Measurements from ENCODE around the gene CHAMP1. TPM values are rescaled to one million over a fixed set of nuclear protein-coding genes. Genes with fewer than 3 reads are reported as not detected.

CHAMP1 gene
- total and polyA plus RNA-seq, 2 donors (not counting 3 experiments of a cell fraction or from before 2014, with no cell fraction given): 19.2 to 24.1 TPM

GRCh38 chr13:114266241-114266640 lies 48.1 kb upstream of the CHAMP1 start:
- Histone ChIP-seq H3K4me2 (ENCODE audit: insufficient read depth, low read length) (no peak overlapping the region), H3K9ac (replicated peaks; ENCODE audit: extremely low read depth, insufficient read depth, low read length) (no peak overlapping the region), H3K36me3 (ENCODE audit: control insufficient read depth in 2 of 2, extremely low read depth in 1 of 2, insufficient read depth in 2 of 2, low read length in 2 of 2) (peaks cover 29 to 30% of the 10 kb centered on the region in 2 experiments), H3K4me3 (replicated peaks in 1 of 3; ENCODE audit: insufficient read depth in 1 of 3, low read depth in 1 of 3, low read length in 3 of 3) (no peak overlapping the region), H3K79me2 (ENCODE audit: control insufficient read depth, insufficient read depth, low read length) (no peaks in the 10 kb centered on the region), H3K9me3 (replicated peaks; ENCODE audit: control insufficient read depth, insufficient read depth, low read length) (no peaks in the 10 kb centered on the region), H3K4me1 (ENCODE audit: control insufficient read depth, extremely low read depth, insufficient read depth, low read length) (no peaks in the 10 kb centered on the region), H2AFZ (ENCODE audit: low read depth, low read length) (no peak overlapping the region), H3K9me1 (replicated peaks; ENCODE audit: control insufficient read depth, extremely low read depth, insufficient read depth, low read length) (no peaks in the 10 kb centered on the region), H3K27ac (ENCODE audit: insufficient read depth, low read depth, low read length) (no peak overlapping the region), H4K20me1 (replicated peaks; ENCODE audit: control insufficient read depth, extremely low read depth, insufficient read depth, low read length) (no peaks in the 10 kb centered on the region), H3K27me3 (ENCODE audit: control insufficient read depth in 2 of 2, insufficient read depth in 2 of 2, low read length in 2 of 2) (no peaks in the 10 kb centered on the region)
- ChIA-PET CTCF (no interaction called here), POLR2A (no interaction called here)
- dilution Hi-C loops (cut with MboI; ENCODE audit: extremely low pct_ligation_motif_present, low sequenced_read_pairs) (no loop called here), intact Hi-C loops (cut with micrococcal nuclease) (no loop called here)
- FAIRE-seq (no peak), DNase-seq (ENCODE audit: low read depth, low spot score) (no peak)
- TF ChIP-seq MAX (IDR thresholded peaks at IDR 0.05; ENCODE audit: insufficient read depth, insufficient read length) (no peak), MYC (IDR thresholded peaks at IDR 0.05; ENCODE audit: low read depth, low read length) (no peak), POLR2A (IDR thresholded peaks at IDR 0.05; ENCODE audit: low read depth, low read length) (no peak), GATA2 (IDR thresholded peaks at IDR 0.05; ENCODE audit: insufficient read depth, insufficient read length, low read depth, low read length) (no peak), POLR2AphosphoS5 (IDR thresholded peaks at IDR 0.05; ENCODE audit: insufficient read depth, low read depth, low read length) (no peak), FOS (IDR thresholded peaks at IDR 0.05; ENCODE audit: borderline replicate concordance, insufficient read depth, low read length) (no peak), EZH2 (IDR thresholded peaks at IDR 0.05; ENCODE audit: borderline replicate concordance, low read depth, low read length, severe bottlenecking) (no peak), JUN (IDR thresholded peaks at IDR 0.05; ENCODE audit: borderline replicate concordance, insufficient read depth, insufficient read length, low read depth) (no peak), CTCF (IDR thresholded peaks at IDR 0.05; ENCODE audit: extremely low read depth in 1 of 2, insufficient read depth in 1 of 2, low read depth in 1 of 2, low read length in 2 of 2) (no peak)
- BruUV-seq (replicated peaks): no TSS peak

All from endothelial cell of umbilical vein (primary cell).